Large intestine (tissue), 3 donors: ENCODE measurements around the gene TEK. TPM values are rescaled to one million over a fixed set of nuclear protein-coding genes. Genes with fewer than 3 reads are reported as not detected.

Experiments used
- DNase-seq, 2 donors: peaks; one replicate each; pipeline versions ENCODE4 v3.0.0 to v3.0.0-alpha.2; 2013
- H3K27ac ChIP-seq: one replicate; pipeline ENCODE4 v1.5.1; 2013; ENCODE audit warnings: low read length
- H3K27me3 ChIP-seq: 2 replicates; pipeline ENCODE4 v1.6.1; 2013; ENCODE audit warnings: low read length; ENCODE audit not compliant: control insufficient read depth, insufficient read depth
- H3K36me3 ChIP-seq: 2 replicates; pipeline ENCODE4 v1.6.1; 2013; ENCODE audit warnings: low read length; ENCODE audit not compliant: control insufficient read depth, insufficient read depth
- H3K4me1 ChIP-seq: one replicate; pipeline ENCODE4 v1.6.1; 2013; ENCODE audit warnings: low read length; ENCODE audit not compliant: control insufficient read depth, insufficient read depth
- H3K4me3 ChIP-seq: one replicate; pipeline ENCODE4 v1.5.1; 2013; ENCODE audit warnings: low read length
- H3K9me3 ChIP-seq: one replicate; pipeline ENCODE4 v1.6.1; 2013; ENCODE audit warnings: mild to moderate bottlenecking, low read depth, low read length, moderate library complexity; ENCODE audit not compliant: control insufficient read depth
- WGBS: methylation state at CpG from one replicate; pipeline ENCODE4 v1.1.5; 2013; ENCODE audit warnings: low lambda C conversion rate; ENCODE audit not compliant: insufficient coverage; 5-methylcytosine and 5-hydroxymethylcytosine counted together
- polyA plus RNA-seq: library from polyadenylated mRNA; unstranded; fragments of 120-200 nt; gene quantifications from one replicate; pipeline ENCODE4 v1.2.1, GENCODE V29; 2013

TEK gene
- polyA plus RNA-seq, 1 donor: 14.6 TPM

DNA sequence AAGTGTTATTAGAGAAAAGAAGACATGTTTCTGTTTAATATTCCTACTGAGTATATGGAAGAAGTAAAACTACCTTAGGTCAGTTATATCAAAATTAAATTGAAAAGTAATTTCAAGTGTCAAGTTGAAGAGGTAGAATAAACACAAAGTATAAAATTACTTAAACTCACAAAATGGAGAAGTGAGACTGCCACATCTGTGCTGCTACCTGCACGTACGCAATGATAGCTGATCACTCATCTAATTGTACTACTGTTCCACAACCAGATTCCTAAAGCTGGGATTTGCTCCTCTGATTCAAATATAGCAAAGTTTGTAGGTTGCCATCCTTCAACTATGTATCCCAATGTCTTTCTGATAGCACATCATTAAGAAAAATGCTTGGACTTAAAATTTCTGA, 163.1 kb downstream of the TEK start:
- H3K36me3 ChIP-seq: no peaks in the 10 kb centered on the region
- no peaks in the 10 kb centered on the region for H3K9me3 ChIP-seq
- no peaks in the 10 kb centered on the region for H3K27me3 ChIP-seq
- no CpG with 5 or more reads among the region's 2 CpGs for WGBS
- no peak for DNase-seq
- no peak overlapping the region for H3K4me3 ChIP-seq
- no peak overlapping the region for H3K27ac ChIP-seq
- no peaks in the 10 kb centered on the region for H3K4me1 ChIP-seq

DNA sequence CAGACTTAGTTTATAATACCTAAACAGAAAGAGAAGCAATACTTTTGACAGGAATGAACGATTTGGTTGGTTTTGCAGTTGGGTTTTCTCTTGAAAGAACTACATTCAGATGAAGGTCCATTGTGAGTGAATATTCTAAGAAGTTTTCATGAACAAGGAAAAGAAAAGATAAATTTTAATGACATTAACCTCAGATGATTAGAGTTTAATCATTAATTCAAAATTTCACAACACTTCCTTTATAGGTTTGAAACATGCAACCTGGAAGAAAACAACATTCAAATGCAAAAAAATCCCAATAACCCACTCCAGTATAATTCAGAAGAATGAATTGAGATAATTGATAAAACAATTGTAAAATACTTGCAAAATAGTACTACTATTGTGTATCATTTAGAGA, 164.2 kb downstream of the TEK start:
- Histone ChIP-seq H3K4me1 (no peaks in the 10 kb centered on the region), H3K27ac (peak overlapping the region; percentile 45), H3K36me3 (no peaks in the 10 kb centered on the region), H3K4me3 (no peak overlapping the region), H3K27me3 (no peaks in the 10 kb centered on the region), H3K9me3 (no peaks in the 10 kb centered on the region)
- peak in 1 of 2 donors; percentile 37 for DNase-seq
- 88% methylated on average over 1 of the region's 1 CpG for WGBS

DNA sequence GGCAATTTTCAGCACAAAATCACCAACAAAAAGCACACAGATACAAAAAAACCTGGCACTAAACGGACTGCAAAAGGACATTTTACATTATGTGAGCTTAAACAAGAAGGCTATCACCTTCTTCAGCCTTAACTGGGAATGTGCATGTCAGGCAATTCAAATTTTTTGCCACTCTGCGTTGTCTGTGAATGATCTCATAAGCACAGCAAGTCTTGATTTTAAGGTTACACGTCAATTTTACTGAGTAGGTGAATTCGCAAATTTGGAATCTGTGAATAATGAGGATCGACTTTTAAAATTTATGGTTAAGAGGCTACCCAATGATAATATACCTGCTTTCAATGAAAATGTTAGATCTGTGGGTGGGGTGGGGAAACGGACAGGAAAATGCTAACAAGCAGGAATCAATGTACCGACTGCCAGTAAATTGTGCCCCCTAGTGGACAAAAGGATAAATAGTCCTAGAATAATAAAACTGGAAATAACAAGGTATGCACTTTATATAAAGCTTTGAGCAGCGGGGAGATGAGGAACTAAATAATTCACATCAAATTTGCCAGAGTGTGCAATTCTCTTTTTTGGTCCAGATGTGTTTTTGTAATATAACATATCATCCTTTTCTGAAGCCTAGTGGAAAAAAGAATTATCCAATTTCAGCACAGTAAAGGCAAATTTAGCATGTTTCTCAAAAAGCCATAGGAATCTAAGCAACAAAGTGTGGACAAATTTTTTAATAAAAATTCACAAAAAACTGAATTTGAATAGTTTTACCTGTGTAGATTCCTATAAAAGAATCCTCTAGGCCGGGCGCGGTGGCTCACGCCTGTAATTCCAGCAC, 167.4 kb downstream of the TEK start:
- WGBS: 10% methylated on average over 5 of the region's 12 CpGs
- no peak overlapping the region for H3K27ac ChIP-seq
- H3K4me3 ChIP-seq: no peak overlapping the region
- no peaks in the 10 kb centered on the region for H3K36me3 ChIP-seq
- DNase-seq: peak; percentile 33 to 57
- H3K27me3 ChIP-seq: no peaks in the 10 kb centered on the region
- H3K4me1 ChIP-seq: no peaks in the 10 kb centered on the region
- H3K9me3 ChIP-seq: no peaks in the 10 kb centered on the region

DNA sequence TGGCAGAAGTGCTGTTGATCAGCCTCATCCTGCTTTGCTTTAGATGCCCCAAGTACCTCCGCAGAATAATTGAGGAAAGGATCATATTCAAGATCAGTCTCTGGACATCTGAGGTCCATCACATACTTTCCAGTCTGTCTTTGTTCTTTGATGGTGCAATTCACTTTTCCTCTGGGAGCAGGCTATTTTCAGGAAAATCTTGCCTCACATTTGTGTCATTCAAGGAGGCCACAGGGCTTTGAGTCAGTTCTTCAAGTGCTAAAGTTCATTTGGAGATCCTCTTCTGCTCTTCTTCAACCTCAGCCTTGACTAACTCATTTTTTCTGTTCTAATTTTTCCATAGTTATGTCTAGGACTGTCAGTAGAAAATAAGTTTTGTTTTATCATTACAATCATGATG, 169.3 kb downstream of the TEK start:
- Histone ChIP-seq H3K4me3 (no peak overlapping the region), H3K27ac (no peak overlapping the region), H3K27me3 (no peaks in the 10 kb centered on the region), H3K36me3 (no peaks in the 10 kb centered on the region), H3K9me3 (no peaks in the 10 kb centered on the region), H3K4me1 (no peaks in the 10 kb centered on the region)
- peak; percentile 23 to 52 for DNase-seq
- WGBS: no CpG with 5 or more reads among the region's 1 CpG

DNA sequence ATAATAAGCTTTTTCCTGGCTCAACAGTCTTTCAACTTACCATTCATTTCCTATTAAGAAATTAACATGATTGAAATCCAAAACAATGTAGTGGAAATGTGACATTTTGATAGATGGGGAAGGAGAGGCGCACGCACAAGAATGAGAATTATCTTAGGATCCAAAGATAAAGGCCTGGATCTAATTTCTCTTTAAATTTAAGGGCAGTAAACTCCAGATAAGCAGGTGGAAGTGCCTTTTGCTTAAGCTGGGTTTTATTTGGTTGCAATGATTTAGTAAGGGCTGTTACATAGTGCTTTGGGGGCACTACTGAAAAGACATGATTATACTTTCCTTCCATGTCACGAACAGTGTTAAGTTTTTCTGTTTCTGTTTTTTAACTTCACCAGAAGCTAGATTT, 170.6 kb downstream of the TEK start:
- Histone ChIP-seq H3K27me3 (no peaks in the 10 kb centered on the region), H3K4me1 (no peaks in the 10 kb centered on the region), H3K4me3 (no peak overlapping the region), H3K36me3 (no peaks in the 10 kb centered on the region), H3K27ac (no peak overlapping the region), H3K9me3 (no peaks in the 10 kb centered on the region)
- DNase-seq: no peak
- 82% methylated on average over 3 of the region's 3 CpGs for WGBS

Other genes starting within 250 kb of the TEK start
- gene CAAP1, start 216.4 kb upstream of the TEK start, polyA plus RNA-seq: 34.7 TPM
- gene PLAA, start 162.0 kb upstream of the TEK start, polyA plus RNA-seq: 24.3 TPM
- 20.8 TPM for gene IFT74, start 152.8 kb upstream of the TEK start, polyA plus RNA-seq
- 83.7 TPM for gene LRRC19, start 103.6 kb upstream of the TEK start, polyA plus RNA-seq
- gene EQTN, start 187.9 kb downstream of the TEK start, polyA plus RNA-seq: 0.34 TPM